ENCODE measurements around the gene MYO1A. TPM values are rescaled to one million over a fixed set of nuclear protein-coding genes. Genes with fewer than 3 reads are reported as not detected.
A peak's percentile ranks its signal among the peaks of the same experiment; 100 is the strongest.
"Not testable (repeated sequence)": the region's sequence is repeated elsewhere in the genome, so short reads cannot be mapped to it uniquely, and the experiment has no call there.

MYO1A gene
- total RNA-seq, 1 experiment from 2014 or later: not detected

DNA sequence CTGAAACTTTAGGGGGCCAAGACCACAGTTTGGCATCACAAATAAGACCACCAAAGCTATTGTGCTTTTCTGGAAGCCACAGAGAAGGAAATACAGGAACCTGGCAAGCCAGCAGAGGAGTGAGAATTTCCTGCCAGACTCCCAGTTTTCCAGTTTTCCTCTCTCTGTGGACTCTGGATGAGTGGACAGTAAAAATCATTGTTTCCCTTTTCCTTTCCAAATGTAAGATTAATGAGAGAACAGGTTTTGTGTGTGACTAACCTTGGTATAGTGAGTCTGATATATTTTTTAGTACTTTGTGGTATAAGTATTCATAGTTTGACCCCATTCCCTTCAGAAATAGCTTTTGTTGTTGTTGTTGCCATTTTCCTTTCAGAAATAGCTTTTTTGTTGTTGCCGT lies 31.0 kb downstream of the MYO1A start:
- no peak for DNase-seq (ENCODE audit: low spot score)

DNA sequence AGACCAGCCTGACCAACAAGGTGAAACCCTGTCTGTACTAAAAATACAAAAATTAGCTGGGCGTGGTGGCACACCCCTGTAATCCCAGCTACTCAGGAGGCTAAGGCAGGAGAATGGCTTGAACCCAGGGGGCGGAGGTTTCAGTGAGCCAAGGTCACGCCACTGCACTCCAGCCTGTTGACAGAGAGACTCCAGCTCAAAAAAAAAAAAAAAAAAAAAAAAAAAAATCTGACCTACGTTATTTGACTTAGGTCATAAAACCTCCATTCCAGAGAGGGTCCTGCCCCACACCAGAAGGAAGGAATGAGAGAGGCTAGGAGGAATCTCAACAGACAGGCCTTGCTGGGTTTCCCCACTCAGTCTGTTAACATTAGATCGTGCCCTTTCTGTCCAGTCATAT lies 31.6 kb downstream of the MYO1A start:
- DNase-seq (ENCODE audit: low spot score): not testable (repeated sequence)

DNA sequence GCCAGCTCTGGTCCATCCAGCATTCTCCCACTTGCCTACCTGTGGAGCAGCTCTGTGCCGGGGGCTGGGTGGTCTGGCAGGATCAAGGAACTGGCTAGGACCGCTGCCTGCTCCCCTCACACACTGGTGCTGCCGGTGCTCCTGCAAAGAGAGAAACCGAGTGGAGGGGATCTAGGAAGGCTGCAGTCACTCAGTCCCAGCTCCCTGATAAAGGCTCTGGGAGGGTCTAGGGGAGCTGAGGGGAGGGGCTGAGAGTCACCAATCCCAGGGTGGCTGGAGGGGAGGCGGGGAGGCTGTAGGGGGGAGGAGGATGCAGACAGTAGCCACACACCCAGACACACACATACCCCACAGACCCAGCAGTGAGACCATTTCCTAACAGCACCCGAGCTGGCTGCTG lies 33.6 kb downstream of the MYO1A start, which contains the start of gene TAC3:
Gene TAC3, minus strand, starts transcription at position 182 of the 400 bp plus-strand sequence. CDS start 732 bp downstream, outside the sequence.
- no peak for DNase-seq (ENCODE audit: low spot score)

DNA sequence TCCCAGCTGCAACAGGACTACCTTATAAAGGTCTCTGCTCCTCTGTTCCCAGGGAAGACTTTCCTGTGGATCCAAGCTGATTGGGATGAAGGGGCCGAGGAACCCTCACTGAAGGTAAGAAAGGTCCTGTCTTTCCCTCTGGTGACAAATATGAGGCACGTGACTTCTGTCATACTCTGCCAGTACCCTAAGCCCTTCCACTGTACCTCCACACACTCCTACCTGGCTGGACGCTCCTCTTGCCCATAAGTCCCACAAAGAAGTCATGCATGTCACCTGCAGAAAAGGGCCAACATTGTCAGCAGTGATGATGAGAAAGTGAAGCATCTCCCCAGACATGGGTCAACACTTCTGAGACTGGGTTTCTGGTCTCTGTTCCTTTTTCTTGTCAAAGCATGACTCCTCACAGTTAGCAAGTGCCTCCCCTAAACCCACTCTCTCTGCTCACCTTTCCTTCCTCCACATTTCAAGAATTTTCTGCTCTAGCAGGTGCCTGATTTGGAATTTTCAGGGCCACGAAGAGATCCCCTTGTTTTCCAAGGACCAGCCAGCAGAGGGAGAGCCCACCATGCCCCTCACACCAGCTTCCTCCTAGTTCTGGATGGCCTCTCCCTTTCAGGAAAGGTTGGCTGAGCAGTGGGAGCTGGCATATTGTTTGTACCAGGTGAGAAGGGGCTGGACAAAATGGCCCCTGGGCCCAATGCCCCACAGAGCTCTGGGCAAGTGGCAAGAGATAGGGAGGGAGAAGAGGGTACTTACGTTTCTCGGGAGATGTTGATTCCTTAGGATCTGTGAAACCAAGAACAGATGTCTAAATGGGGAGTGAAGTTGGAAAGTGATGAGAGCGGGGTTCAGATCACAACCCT lies 37.1 kb downstream of the MYO1A start:
- no peak for DNase-seq (ENCODE audit: low spot score)

DNA sequence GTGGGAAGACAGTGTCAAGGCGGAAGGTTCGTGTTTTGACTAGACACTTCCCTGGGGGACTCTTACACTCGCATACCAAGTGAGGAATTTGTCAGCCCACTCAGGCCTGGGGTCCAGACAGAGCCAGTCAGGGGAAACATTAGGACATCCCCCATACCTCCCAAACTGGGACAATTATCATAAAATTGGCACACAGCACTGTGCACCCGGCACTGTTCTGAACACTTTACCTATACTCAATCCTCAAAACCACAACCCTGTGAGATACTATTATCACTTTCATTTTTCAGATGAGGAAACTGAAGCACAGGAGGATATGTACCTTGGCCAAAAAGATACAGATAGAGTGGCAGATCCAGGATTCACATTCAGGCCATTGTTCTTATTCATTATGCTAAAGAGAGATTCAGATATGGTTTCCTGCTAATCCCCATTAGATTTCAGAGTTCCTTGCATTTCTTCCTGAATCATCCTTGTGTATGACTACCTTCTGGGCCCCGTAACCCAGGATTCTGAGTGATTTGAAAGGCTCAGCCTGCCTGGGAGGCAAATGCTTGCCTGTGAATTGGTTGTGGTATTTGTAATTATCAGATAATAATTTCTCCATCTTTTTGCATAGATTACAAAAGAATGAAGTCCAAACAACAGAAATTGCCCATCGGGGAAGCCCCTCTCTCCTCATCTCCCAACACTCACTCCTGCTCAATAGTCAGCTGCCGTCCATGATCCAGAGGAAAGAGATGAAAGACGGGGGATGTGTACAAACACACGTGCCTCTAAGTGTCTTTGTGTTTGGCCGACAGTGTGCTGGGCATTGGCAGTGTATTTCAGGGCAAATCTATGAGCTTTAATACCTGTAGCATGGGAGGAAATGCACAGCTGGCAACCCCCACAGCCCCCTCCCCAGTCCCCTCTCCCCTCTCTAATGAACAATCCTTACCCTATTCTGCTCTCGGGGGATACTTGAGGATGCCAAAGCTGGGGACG lies 38.2 kb downstream of the MYO1A start:
- no peak for DNase-seq (ENCODE audit: low spot score)

DNA sequence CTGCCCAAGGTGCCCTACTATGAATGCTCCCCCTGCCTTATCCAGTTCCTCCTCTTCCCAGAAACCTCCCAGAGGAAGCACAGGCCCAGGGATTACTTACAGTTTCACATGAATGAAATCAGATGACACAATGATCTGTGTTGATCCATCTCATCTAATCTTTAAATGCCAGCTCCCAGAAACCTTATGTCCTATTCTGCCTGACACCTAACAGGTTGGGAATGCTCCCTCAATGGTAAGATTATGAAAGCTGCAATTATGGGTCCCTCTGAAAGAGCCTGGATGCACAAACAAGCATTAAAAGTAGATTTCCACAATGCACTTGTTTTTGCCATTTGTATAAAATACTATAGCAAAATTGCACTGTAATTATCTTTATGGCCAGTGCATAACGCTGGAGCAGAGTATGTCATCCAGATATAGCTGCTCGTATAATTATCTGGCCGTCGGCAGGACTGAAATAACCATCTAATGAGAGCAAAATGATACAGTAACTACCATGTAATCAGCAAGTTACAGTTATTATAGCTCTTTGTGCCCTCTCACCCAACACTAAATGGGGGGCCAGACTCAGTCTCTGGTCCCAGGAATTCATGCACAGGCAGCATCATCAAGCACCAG lies 39.2 kb downstream of the MYO1A start:
- no peak for DNase-seq (ENCODE audit: low spot score)

DNA sequence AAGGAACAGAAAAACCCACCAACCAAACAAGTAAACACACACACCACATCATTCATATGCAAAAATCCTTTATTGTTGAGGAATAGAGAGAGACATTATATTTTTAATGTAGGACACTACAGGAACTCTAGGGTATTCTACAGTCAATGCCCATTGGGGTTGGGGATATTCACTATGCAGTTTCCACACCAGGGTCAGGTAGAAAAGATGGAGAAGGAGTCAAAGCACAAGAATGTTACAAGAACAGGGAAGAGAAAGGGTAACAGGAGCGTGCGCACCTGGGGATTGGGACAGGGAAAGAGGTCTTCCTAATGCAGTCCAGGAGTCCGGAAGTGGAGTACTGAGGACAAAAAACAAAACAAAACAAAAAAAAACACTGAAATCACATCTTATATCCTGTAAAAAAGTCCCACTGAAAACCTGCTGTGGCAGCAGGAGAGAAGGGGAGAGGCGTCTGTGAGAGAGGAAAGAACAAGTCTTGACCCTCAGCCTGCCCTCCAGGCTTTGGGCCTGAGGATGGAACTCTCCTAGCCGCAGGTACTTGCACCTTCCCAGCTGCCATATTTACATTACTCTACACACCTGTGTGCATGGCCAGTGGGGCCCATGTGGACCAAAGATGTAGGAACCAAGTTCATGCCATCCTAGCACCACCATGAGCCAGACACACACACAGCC lies 39.8 kb downstream of the MYO1A start:
- no peak for DNase-seq (ENCODE audit: low spot score)

DNA sequence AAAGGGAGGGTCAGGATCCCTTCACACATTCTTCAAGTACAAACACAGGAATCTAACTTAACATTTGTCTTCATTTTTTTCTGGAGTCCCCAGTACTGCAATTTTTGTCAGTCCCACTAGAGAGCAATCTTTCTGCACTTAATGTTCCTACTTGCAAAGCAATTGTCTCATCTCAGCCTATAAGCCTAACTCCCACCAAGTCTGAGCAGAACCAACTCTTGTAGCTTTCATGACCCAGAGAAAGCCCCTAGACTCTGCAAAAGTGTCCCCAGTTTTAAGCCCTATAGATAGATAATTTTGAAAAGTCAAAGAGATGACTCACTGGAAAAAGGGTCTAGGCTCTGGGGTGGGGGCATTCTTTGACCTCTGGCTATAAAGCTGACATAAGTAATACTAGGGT lies 41.8 kb downstream of the MYO1A start:
- DNase-seq (ENCODE audit: low spot score): peak; percentile 67

DNA sequence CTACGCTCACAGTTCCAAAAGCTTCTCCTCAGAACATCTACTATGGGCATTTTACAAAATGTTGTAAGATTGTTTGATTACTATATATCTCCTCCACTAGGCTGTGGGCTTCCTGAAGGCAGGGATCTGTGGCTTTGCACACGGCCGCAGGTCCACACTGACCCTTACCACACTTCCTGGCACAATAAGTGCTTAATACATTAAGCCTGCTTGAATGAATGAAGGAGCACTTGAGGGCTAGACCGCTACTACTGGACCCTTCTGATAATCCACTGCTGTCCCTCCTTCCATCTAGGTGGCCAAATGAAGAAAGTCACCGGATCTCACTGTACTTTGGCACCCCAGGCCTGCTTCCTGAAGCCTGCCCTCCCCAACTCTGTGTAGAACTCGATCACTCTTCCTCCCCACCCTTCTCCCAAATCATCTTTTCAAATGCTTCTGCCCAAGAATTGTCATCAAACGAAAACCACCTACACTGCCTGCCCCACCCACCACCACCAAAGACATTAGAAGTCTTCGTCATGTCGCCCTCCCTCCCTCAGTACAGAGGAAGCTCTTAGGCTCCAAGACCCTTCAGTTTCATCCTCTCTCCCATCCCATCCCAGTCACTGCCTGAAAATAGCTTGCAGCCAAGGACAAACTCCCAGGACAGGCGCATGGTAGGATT lies 43.0 kb downstream of the MYO1A start:
- no peak for DNase-seq (ENCODE audit: low spot score)

DNA sequence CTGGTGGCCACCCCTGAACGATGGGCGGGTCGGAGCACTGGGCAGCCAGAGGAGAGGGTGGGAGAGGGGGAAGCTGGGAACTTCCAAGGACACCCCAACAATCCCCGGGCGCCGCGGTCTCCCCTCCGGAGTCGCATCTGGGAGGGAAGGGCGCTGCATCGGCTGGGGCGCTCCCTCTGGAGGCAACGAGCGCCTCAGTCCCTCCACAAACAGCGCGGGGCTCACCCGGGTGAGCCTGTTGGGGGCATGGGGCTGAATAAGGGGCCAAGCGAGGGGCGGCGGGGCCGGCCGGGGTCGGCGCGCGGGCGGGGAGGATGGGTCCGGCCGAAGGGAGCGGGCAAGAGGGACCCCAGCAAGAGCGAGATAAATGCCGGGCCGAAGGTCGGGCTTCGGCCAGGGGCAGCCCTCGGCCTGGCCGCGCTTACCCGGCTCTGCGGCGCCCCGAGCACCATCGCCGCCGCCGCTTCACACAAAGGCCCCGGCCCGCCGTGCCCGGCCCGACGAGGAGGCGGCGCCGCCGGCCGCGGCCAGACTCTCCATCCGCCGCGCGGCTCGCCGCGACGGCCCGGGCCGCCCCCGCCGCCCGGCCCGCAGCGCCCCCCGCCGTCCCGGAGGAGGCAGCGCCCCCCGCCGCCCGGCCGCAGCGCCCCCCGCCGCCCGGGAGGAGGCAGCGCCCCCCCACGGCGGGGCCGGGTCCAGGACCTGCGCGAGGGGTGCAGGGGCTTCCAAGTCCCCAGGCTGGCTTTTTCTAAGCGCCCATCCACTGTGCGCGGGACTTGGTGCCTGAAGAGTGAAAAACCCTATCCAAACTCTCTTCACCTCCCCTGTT lies 43.7 kb downstream of the MYO1A start, which contains the start of gene ZBTB39:
Gene ZBTB39, minus strand, starts transcription at position 567 of the 829 bp plus-strand sequence. CDS start 1,629 bp downstream, outside the sequence.
- DNase-seq (ENCODE audit: low spot score): no peak

DNA sequence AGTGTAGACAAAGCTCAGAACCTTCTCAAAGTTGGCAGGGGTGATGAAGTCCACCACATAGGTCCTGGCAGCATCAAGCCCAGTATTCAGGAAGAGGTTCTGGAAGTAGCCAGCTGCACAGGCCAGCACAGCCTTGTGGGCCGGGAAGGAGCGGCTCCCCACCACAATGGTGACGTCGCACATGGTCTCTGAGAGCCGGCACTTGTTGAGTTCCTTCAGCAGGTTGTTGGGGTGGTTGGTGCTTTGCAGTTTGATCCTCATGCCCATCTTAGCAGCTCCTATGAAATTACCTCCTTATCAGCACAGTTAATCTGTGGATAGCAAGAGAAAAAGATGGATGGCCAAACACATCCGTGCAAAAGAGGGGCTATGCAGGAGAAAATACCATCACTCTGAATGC lies 45.3 kb downstream of the MYO1A start:
- no peak for DNase-seq (ENCODE audit: low spot score)

DNA sequence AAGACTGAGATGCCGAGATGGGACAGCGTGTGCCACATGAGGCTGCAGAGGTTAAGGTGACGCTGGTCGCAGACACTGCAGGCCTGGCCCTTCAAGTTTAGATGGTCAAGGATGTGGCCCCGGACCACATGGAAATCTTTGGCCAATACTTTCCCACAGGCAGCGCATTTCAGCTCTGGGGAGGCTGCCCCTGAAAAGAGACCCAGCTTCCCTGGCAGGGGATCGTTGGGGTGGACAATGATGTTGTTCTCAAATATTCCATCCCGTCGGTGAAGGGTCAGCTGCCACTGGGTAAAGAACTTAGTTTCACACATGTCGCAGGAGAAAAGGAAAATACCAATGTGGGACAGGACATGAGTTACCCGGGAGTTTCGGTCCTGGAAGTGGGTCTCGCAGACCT lies 46.5 kb downstream of the MYO1A start:
- no peak for DNase-seq (ENCODE audit: low spot score)

DNA sequence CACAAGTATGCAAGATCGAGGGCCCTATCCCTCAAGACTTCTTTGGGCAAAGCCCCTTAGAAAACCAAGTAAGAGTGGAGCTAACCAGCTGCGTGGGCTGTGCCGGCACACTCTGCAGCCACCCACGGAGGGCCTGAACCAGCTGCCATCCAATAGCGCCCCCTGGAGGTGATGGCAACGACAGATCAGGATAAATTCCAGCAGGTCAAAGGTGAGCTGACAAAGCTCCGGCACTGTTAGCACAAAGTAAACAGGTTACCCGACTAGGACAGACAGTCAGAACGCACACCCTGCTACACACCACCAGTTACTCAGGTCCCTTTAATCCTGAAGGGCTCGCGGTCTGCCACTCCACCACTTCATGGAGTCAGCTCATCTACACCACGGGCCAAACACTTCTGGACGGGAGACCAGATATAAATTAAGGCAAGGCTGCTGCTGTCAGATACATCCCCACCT lies 48.5 kb downstream of the MYO1A start:
- DNase-seq (ENCODE audit: low spot score): peak; percentile 39

DNA sequence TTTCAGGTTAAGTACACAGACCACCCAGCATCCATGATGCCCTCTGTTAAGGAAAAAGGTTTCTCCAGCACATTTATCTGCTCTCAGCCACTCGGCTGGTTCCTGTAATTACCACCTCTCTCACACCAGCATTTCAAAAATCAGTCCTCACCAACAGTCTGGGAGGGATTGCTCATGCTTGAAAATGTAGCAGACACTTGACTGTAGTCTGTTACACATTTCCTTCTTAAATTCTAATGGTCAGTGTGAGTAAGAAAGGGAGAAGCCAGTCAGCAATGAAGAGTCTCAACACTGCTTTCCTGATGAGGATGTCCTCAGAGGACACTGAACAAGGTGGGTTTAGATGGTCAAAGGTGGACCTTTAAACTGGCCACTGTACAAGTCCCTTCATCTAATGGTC lies 49.5 kb downstream of the MYO1A start:
- DNase-seq (ENCODE audit: low spot score): no peak

DNA sequence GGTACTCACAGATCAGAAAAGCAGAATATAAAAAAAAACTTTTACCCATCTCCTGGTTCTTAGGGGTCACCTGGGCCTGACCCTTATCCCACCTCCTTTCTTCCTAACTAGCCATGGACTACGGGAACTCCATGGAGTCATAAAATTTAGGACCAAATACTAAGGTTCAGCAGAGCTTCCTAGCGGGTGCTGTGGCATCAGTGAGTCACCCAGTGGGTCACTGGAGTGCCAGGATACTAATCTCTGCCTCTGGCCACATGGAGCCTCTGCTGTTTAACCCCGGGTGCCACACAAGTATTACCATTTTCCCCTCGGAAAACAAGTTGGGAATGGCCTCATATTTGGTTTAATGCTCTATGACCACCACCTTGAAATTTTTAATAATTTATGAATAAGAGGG lies 50.5 kb downstream of the MYO1A start:
- no peak for DNase-seq (ENCODE audit: low spot score)

DNA sequence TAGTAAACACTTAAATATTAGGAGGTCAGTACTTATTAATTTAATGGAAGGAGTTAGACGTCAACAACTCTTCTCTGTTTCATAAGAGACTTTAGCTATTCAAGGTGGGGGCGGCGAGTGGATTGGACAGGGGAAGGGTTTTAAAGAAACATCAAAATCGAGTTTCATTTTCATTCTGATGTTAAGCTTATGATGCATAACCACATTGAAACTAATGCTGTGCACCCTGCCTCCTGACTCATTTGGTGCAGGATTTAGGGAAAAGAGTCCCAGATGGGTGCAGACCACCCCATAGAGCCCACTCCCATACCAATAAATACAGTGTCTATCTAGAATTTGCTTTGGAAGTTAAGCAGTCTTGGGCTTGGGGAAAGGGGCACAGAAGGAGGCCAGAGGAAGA lies 50.9 kb downstream of the MYO1A start:
- no peak for DNase-seq (ENCODE audit: low spot score)

DNA sequence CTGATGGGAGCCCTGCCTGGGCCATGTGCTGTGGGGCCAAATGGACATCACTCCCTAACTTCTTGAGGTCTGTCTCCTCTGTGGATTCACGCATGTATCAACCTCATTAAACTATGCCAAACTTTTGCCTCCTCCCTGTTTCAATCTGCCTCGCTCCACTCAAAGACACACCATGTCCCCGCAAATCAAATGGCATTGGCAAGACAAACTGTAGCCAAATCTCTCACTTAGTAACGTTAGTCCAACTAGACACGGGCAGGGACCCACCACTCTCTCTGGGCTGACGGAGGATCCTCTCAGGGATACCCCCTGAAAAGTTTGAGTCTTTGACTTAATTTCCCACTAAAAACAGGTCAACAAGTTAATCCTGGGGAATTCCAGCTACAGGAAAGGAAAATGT lies 51.6 kb downstream of the MYO1A start:
- no peak for DNase-seq (ENCODE audit: low spot score)

DNA sequence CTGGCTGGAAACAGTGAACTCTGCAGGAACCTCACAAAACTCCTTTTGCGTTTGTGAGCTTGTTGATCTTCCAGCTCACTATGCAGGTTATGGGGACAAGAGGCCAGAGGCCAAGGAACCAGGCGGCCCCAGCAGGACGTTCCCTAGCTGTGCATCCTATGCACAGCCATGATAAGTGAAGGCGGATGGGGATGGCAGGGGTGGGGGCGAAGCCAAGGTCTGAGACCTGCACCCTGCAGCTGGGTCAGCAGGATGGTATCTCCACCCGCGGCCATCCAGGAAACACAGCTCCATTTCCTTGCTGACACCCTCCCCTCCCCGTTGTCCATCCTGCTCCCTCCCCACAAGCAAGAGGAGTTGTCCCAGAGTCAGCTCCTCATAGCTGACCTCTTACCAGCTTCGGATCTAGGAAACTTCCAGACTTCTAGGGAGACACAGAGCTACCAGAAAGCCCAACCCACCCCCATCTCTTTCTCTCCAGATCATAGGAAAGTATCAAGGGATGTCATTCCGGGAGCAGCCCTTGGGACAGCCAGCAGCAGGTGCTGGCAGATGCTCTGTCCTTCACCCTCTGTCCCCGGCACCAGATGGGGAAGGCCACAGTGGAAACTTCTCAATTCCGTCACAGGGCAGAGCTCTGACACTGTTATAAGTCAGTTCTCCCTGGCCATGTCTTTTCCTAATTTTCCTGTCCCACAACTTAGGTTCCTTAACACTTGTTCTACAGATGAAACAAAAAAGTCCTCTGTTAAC lies 53.0 kb downstream of the MYO1A start:
- DNase-seq (ENCODE audit: low spot score): no peak

DNA sequence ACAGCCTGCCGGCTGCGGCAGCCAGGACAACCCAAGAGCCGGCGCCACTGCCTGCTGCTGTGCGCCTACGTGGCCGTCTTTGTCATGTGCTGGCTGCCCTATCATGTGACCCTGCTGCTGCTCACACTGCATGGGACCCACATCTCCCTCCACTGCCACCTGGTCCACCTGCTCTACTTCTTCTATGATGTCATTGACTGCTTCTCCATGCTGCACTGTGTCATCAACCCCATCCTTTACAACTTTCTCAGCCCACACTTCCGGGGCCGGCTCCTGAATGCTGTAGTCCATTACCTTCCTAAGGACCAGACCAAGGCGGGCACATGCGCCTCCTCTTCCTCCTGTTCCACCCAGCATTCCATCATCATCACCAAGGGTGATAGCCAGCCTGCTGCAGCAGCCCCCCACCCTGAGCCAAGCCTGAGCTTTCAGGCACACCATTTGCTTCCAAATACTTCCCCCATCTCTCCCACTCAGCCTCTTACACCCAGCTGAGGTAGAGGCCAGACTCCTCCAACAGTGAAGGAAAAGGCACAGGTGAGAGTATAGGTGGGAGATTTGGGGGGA lies 53.9 kb downstream of the MYO1A start:
- no peak for DNase-seq (ENCODE audit: low spot score)

Measured in H4 (cell line).